ENCODE results near the gene MARS2.
"Not testable (repeated sequence)": the region's sequence is repeated elsewhere in the genome, so short reads cannot be mapped to it uniquely, and the experiment has no call there.

MARS2 gene

DNA sequence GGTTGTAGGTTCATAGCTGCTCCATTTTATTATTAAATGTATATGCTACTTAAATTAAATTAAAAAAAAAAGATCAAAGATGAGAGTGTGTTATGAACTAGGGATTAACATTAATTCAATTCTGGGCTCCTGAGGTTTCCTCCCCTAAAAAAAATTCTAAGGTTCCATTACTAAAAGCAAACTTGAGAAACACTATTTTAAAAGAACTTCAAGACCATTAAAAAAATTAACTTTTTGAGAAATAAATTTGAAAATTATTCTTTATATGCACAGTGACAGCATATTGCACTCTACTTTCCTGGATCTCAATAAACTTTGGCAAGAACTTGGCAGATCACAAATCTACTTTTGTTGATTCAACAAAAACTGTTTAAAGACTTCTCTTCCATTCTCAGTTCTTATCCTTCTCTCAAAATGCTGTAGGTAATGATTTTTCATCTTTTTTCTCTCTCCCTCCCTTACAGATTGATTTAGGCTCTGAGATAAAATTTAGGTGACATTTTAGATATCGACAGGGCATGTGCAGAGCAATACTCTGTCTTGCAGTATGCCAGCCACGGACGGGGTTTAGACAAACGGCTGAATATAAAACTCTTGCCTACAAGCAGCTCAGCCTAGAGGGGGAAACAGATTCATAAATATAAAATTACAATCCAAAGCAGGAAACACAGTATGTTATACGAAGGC lies 592 bp upstream of the MARS2 start:
- TF ChIP-seq POU2F2 (IDR thresholded peaks at IDR 0.05; ENCODE audit: low read depth, low read length) = no peak
- no peak for TF ChIP-seq POLR2AphosphoS5 (IDR thresholded peaks at IDR 0.05; ENCODE audit: low read depth, low read length)
- TF ChIP-seq TAF1 (IDR thresholded peaks at IDR 0.05; ENCODE audit: low read depth, low read length) = no peak
- TF ChIP-seq SPI1 (IDR thresholded peaks at IDR 0.05; ENCODE audit: low read depth, low read length) = no peak
- no peak for TF ChIP-seq POLR2A (IDR thresholded peaks at IDR 0.05; ENCODE audit: low read depth, low read length)
- TF ChIP-seq PAX5 (IDR thresholded peaks at IDR 0.05; ENCODE audit: insufficient read depth, low read length, severe bottlenecking) = no peak
- no peak for DNase-seq (ENCODE audit: insufficient read length, low spot score)
- no peak for FAIRE-seq

DNA sequence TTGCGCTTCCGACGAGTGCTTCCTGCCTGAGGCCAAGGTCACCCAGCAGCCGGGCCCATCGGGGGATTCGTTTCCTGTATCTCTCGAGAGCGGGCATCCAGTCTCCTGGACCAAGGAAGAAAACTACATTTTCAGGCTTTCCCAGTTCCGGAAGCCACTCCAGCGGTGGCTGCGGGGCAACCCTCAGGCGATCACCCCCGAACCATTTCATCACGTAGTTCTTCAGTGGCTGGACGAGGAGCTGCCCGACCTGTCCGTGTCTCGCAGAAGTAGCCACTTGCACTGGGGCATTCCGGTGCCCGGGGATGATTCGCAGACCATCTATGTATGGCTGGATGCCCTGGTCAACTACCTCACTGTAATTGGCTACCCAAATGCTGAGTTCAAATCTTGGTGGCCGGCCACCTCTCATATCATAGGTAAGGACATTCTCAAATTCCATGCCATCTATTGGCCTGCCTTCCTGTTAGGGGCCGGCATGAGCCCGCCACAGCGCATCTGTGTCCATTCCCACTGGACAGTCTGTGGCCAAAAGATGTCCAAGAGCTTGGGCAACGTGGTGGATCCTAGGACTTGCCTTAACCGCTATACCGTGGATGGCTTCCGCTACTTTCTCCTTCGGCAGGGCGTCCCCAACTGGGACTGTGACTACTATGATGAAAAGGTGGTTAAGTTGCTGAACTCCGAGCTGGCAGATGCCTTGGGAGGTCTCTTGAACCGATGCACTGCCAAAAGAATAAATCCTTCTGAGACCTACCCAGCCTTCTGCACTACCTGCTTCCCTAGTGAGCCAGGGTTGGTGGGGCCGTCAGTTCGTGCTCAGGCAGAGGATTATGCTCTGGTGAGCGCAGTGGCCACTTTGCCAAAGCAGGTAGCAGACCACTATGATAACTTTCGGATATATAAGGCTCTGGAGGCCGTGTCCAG lies 1.0 kb downstream of the MARS2 start:
- TF ChIP-seq POLR2AphosphoS5 (IDR thresholded peaks at IDR 0.05; ENCODE audit: low read depth, low read length) (no peak), TAF1 (IDR thresholded peaks at IDR 0.05; ENCODE audit: low read depth, low read length) (no peak), POLR2A (IDR thresholded peaks at IDR 0.05; ENCODE audit: low read depth, low read length) (no peak), POU2F2 (IDR thresholded peaks at IDR 0.05; ENCODE audit: low read depth, low read length) (no peak), PAX5 (IDR thresholded peaks at IDR 0.05; ENCODE audit: insufficient read depth, low read length, severe bottlenecking) (no peak), SPI1 (IDR thresholded peaks at IDR 0.05; ENCODE audit: low read depth, low read length) (no peak)
- FAIRE-seq (peak; percentile 20), DNase-seq (ENCODE audit: insufficient read length, low spot score) (no peak)

DNA sequence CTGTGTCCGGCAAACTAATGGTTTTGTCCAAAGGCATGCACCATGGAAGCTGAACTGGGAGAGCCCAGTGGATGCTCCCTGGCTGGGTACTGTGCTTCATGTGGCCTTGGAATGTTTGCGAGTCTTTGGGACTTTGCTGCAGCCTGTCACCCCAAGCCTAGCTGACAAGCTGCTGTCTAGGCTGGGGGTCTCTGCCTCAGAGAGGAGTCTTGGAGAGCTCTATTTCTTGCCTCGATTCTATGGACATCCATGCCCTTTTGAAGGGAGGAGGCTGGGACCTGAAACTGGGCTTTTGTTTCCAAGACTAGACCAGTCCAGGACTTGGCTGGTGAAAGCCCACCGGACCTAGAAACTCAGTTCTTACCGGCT lies 1.7 kb downstream of the MARS2 start:
- no peak for FAIRE-seq
- no peak for DNase-seq (ENCODE audit: insufficient read length, low spot score)
- TF ChIP-seq SPI1 (IDR thresholded peaks at IDR 0.05; ENCODE audit: low read depth, low read length) = no peak
- no peak for TF ChIP-seq TAF1 (IDR thresholded peaks at IDR 0.05; ENCODE audit: low read depth, low read length)
- no peak for TF ChIP-seq POU2F2 (IDR thresholded peaks at IDR 0.05; ENCODE audit: low read depth, low read length)
- no peak for TF ChIP-seq POLR2A (IDR thresholded peaks at IDR 0.05; ENCODE audit: low read depth, low read length)
- TF ChIP-seq PAX5 (IDR thresholded peaks at IDR 0.05; ENCODE audit: insufficient read depth, low read length, severe bottlenecking) = no peak
- no peak for TF ChIP-seq POLR2AphosphoS5 (IDR thresholded peaks at IDR 0.05; ENCODE audit: low read depth, low read length)

DNA sequence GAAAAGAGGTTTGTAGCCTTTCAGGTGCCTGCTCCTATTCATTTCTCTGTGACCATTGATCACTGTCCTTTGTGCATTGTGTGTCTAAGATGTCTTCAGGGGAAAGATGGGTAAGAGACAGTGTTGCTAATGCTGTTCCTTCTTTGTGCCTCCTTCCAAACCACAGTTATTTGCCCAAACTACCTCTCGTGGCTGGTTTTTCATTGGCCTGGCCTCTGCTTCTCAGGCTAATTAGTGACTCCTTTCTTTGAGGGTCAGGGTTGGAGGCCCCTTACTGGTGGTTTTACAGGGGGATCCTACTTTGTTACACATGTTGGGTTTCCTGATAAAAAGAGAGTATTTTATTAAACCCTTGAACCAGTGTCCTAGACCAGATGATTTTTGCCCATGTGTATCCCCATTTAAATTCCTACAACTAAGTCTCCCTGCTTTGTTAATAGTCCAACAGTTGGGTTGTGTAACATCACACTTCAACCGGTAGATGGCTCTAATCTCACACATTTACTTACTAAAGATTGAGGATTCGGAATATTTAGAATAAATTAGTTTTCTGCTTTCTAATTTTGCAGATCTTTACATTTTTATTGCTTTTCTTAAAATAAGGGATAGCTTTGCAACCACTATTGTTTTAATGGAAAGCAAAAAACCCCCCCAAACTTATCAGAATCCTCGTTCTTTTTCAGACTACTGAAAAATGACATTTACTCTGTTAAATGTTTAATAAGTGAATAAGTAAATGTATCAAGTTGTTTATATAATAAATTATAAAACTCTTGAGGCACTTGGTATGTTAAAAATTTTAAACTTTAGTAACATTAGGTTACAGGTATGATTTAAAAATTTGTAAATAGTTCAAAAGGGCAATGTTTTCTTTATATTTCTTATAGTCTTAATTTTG lies 2.4 kb downstream of the MARS2 start:
- FAIRE-seq = peak; percentile 73
- TF ChIP-seq POU2F2 (IDR thresholded peaks at IDR 0.05; ENCODE audit: low read depth, low read length) = no peak
- DNase-seq (ENCODE audit: insufficient read length, low spot score) = no peak

DNA sequence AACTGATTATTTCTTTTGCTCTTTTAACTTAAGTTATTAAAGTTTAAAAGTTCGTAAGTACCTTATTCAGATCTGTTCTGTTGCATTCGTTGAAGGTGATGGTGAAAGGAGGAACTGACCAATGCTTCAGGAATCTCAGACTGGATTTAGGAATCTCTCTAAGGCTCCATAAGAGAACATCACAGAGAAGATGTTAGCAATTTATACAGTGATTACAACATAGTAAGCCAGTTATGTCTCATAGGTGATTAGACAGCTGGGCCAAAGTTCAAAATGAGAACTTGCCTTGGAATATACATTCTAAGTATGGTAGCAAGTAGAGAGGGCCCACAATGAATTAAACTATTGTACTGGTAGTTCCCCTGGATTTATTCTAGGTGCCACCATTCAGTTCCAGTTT lies 3.2 kb downstream of the MARS2 start:
- no peak for FAIRE-seq
- TF ChIP-seq POLR2AphosphoS5 (IDR thresholded peaks at IDR 0.05; ENCODE audit: low read depth, low read length) (no peak), SPI1 (IDR thresholded peaks at IDR 0.05; ENCODE audit: low read depth, low read length) (no peak)
- DNase-seq (ENCODE audit: insufficient read length, low spot score) = no peak

DNA sequence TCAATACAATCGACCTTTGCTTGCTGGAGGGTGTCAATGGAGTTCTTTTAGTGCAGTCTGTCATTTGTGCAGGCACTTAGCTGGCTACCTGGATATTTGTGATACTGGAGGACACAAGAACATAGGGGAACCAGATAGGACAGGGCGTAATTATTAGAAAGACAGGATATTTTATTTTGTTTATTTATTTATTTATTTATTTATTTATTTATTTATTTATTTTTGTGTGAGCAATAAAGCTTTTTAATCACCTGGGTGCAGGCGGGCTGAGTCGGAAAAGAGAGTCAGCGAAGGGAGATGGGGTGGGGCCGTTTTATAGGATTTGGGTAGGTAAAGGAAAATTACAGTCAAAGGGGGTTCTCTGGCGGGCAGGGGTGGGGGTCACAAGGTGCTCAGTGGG lies 4.0 kb downstream of the MARS2 start:
- not testable (repeated sequence) for FAIRE-seq

DNA sequence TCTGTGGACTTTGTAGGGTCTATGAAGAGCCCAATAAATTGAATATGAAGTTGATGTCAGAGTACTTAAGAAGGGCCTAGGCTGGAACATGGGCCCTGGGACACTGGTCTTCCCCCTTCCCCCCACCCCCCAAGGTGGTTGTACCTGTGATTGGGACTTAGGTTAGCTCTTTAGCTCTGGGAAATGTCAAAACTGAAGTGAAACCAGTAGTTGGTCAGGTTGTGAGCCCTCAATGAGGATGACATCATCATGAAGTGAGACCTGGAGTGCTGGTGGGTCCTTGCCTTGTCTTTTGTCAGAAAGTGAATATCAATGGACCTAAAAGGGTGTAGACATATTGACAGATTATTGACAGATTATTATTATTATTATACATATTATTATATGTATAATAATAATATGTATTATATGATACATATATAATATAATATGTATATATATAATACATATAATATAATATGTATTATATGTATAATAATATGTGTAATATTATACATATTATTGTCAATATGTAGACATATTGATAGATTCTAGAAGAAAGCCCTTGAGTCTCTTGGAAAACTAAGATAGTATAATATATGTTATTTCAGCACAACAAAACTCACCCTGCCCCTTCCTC lies 5.4 kb downstream of the MARS2 start:
- TF ChIP-seq PAX5 (IDR thresholded peaks at IDR 0.05; ENCODE audit: insufficient read depth, low read length, severe bottlenecking) (no peak), SPI1 (IDR thresholded peaks at IDR 0.05; ENCODE audit: low read depth, low read length) (peak; percentile 89), TAF1 (IDR thresholded peaks at IDR 0.05; ENCODE audit: low read depth, low read length) (no peak), POU2F2 (IDR thresholded peaks at IDR 0.05; ENCODE audit: low read depth, low read length) (0 out of 2 replicates have a peak, but pooled peaks have one; percentile 26), POLR2A (IDR thresholded peaks at IDR 0.05; ENCODE audit: low read depth, low read length) (no peak), POLR2AphosphoS5 (IDR thresholded peaks at IDR 0.05; ENCODE audit: low read depth, low read length) (no peak)
- DNase-seq (ENCODE audit: insufficient read length, low spot score) (peak; percentile 25), FAIRE-seq (peak; percentile 90)

More for the DNA sequence above, 4.0 kb downstream of the MARS2 start:
- DNase-seq (ENCODE audit: insufficient read length, low spot score) = not testable (repeated sequence)

DNA sequence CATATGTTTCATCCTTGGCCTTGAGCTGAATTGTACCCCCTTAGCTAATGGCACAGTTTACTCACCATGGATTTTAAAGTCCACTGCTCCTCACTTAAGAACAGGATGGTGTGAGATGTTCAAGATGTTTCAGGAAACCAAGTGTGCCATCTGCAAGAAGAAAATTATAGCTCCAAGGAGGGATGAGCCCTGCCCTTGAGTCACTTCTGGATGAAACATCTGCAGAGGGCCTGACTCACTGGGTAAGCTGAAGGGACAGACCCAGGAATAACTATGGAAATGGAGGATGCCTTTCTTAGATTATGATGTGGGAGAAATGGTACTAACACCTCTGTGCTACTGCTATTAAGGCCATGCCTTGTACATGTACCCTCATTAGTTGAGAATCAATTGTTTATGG lies 6.4 kb downstream of the MARS2 start:
- DNase-seq (ENCODE audit: insufficient read length, low spot score) (no peak), FAIRE-seq (peak; percentile 48)
- no peak for TF ChIP-seq PAX5 (IDR thresholded peaks at IDR 0.05; ENCODE audit: insufficient read depth, low read length, severe bottlenecking)
- no peak for TF ChIP-seq TAF1 (IDR thresholded peaks at IDR 0.05; ENCODE audit: low read depth, low read length)
- TF ChIP-seq POLR2A (IDR thresholded peaks at IDR 0.05; ENCODE audit: low read depth, low read length) = no peak
- no peak for TF ChIP-seq POLR2AphosphoS5 (IDR thresholded peaks at IDR 0.05; ENCODE audit: low read depth, low read length)
- no peak for TF ChIP-seq POU2F2 (IDR thresholded peaks at IDR 0.05; ENCODE audit: low read depth, low read length)
- no peak for TF ChIP-seq SPI1 (IDR thresholded peaks at IDR 0.05; ENCODE audit: low read depth, low read length)

DNA sequence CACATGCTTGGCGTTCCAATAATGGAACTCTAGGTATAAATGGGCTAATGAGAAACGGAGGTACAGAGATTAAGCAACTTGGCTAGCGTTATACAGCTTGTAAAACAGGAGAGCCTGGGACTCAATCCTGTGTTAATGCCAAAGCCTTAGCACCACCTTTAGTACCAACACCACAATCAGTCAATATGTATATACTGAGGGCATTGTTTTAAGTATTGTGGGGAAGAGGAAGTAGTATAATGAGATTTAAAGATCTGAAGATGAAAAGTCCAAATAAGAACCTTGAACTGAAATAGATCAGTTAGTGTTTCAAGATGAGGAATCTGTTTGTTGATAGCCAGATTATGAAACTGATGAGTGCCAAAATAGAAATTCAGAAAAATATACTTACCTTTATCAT lies 8.1 kb downstream of the MARS2 start:
- DNase-seq (ENCODE audit: insufficient read length, low spot score) = no peak
- TF ChIP-seq TAF1 (IDR thresholded peaks at IDR 0.05; ENCODE audit: low read depth, low read length) (no peak), POLR2A (IDR thresholded peaks at IDR 0.05; ENCODE audit: low read depth, low read length) (no peak), POLR2AphosphoS5 (IDR thresholded peaks at IDR 0.05; ENCODE audit: low read depth, low read length) (no peak), PAX5 (IDR thresholded peaks at IDR 0.05; ENCODE audit: insufficient read depth, low read length, severe bottlenecking) (no peak), POU2F2 (IDR thresholded peaks at IDR 0.05; ENCODE audit: low read depth, low read length) (no peak), SPI1 (IDR thresholded peaks at IDR 0.05; ENCODE audit: low read depth, low read length) (no peak)
- FAIRE-seq = no peak

Measured in GM12891 (cell line).